Stimulated activated naive CD4-positive, alpha-beta T cell treated with Interleukin-2 at 50 U/mL for 16 hours (primary cell): Measurements from ENCODE around the gene SLC44A1.

Source experiments
- DNase-seq: peaks from one replicate; lab custom pipeline; 2025; lab: John Stamatoyannopoulos, UW

The SLC44A1 gene

GRCh38 chr9:105393576-105394344 is 149.3 kb downstream of the SLC44A1 start:
- no peak for DNase-seq

GRCh38 chr9:105396441-105396840 is 152.0 kb downstream of the SLC44A1 start:
- DNase-seq, result no peak

GRCh38 chr9:105396901-105397300 is 152.4 kb downstream of the SLC44A1 start:
- no peak for DNase-seq

DNA sequence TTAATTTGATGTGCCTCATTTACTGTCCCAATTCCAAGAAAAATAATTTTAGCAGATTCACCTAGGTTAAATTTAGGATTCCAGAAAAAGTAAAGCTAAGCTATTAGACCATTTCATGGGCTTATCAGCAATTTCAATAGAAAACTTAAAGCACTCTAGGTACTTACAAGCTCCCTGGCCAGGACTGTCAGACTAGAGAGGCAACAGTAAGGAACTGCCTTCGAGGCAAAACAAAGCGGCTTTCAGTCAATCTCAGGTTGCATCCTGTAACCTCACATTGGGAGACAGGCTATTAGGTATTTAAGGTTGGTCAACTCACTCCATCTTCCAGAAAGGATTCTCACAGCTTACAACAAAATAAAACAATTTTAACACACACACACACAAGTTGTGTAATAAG is 154.7 kb downstream of the SLC44A1 start:
- DNase-seq, result no peak

DNA sequence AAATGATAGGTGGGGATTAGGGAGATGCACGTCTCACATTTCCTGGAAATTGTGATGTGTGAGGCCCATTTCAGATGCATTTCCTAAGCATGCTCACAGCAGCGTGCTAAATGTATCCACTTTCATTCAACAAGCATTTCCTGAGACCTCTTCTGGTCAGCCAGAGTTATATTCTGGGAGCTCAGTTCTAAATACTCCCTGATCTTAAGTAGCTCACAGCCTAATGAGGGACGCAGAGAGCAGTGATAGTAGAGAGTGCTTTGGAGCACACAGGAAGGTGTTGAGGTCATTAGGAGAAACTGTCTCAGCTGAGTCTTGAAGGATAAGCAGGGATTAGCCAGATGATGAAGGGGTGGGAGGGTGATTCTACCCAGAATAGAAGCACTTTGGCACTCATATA is 157.2 kb downstream of the SLC44A1 start:
- no peak for DNase-seq

GRCh38 chr9:105403552-105404248 is 159.2 kb downstream of the SLC44A1 start:
- no peak for DNase-seq

- peak; percentile 5 for DNase-seq
These were observed 161.2 kb downstream of the SLC44A1 start for GRCh38 chr9:105405514-105406131.

DNA sequence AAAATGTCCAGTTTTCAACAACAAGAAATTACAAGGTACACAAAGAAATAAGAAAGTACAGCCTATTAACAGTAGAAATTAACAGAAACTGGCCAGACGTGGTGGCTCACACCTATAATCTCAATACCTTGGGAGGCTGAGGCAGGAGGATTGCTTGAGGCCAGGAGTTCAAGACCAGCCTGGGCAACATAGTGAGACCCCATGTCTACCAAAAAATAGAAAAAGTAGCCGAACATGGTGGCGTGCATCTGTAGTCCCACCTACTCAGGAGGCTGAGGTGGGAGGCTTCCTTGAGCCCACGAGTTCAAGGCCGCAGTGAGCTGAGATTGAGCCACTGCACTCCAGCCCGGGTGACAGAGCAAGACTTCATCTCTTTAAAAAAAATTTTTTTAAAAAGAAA is 161.9 kb downstream of the SLC44A1 start:
- no peak for DNase-seq

GRCh38 chr9:105413525-105413924 is 169.1 kb downstream of the SLC44A1 start:
- no peak for DNase-seq

- peak; percentile 14 for DNase-seq
These were observed 170.7 kb downstream of the SLC44A1 start for GRCh38 chr9:105414947-105415661.

GRCh38 chr9:105415662-105415980 is 171.2 kb downstream of the SLC44A1 start:
- no peak for DNase-seq

GRCh38 chr9:105416840-105417239 is 172.4 kb downstream of the SLC44A1 start:
- DNase-seq, result no peak

- DNase-seq, result no peak
These were observed 174.4 kb downstream of the SLC44A1 start for GRCh38 chr9:105418588-105419500.

DNA sequence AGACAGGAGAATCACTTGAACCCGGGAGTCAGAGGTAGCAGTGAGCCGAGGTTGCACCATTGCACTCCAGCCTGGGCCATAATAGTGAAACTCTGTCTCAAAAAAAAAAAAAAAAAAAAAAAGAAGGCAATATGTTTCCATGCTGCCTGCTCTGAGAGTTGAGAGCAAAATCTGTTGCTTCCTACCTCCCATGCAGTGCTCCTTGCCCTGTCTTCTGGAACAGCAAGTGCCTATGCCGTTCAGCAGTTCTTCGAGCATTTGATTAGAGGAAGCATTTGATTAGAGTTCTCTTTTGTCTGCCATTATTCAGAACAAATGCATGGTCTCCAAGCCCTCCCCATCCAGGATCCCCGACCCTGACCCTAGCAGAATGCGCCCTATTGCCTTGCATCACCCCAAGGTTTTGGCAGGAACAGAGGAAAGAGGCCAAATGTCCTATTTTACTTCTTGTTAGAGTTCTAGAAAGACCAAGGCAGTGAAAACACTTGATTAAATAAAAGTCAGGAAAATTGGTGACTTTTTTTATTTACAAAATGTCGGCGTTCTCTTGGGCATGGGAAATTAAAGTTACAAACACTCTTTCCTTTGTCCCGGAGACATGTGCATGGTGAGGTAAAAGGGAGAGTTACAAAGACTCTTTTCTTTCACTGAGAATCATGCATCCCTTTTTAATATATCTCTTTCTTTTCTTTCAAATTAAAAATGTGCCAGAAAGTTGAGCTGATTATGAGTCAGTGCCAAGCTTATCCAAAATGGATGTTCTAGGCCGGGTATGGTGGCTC is 175.6 kb downstream of the SLC44A1 start:
- no peak for DNase-seq

DNA sequence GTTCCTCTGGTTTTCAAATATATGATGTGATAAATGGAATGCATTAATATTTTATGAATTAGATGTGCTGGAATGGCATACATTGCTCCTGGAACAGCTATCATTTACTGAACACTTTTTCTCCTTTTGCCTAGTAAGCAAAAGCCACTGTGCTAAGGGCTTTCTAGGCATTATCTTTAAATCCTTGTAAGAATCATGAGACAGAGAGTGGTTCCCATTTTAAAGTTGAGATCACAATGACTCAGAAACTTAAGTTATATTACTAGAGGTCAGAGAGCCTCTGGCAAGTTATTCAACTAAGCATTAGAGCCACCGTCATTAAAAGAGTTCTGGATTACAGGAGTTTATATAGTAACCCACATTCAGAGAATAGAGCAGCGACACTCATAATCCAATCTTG is 176.7 kb downstream of the SLC44A1 start:
- DNase-seq, result no peak

GRCh38 chr9:105421864-105422263 is 177.4 kb downstream of the SLC44A1 start:
- no peak for DNase-seq

GRCh38 chr9:105425816-105426433 is 181.5 kb downstream of the SLC44A1 start:
- no peak for DNase-seq

DNA sequence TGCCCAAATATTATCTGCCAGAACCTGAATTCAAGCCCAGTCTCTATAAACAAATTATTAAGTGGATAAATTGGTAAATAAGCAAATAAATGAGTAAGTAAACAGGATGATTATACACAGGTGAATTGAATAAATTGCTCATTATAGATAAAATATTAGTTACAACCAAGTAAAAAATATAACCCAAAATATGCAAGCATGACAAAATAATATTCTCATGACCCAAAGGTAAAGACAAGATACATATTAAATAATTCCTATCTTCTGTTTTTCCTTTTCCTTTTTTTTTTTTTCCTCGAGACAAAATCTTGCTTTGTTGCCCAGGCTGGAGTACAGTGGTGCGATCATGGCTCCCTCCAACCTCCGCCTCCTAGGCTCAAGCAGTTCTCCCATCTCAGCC is 182.2 kb downstream of the SLC44A1 start:
- no peak for DNase-seq

DNA sequence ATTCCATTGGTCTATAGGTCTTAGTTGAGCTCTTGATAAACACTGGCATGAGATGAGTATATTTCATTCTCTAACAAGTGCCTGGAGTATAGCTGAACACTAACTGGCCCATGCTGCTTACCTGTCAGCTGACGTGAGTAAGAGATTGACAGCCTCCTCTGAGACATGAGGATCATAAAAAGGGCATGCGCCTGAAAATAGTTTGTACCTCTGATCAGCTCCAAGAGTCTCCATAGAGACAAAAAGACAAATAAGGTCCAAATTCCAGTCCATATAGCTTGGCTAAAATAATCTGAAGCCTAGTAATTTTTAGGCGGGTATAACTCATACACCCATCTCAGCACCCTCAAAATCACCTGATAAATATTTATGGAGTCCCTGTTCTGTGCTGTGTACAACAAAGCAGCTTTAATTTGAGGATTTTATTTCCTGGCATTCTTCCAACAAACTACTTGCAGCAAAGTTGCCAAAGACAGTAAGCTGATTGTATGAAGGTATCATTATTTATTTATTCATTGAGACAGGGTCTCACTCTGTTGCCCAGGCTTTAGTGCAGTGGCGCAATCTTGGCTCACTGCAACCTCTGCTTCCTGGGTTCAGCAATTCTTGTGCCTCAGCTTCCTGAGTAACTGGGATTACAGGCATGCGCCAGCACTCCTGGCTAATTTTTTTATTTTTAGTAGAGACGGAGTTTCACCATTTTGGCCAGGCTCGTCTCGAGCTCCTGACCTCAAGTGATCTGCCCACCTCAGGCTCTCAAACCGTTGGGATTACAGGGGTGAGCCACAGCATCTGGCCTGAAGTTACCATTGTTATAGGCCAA is 187.2 kb downstream of the SLC44A1 start:
- no peak for DNase-seq
